Activated CD8-positive, alpha-beta memory T cell treated with anti-CD3 and anti-CD28 coated beads for 36 hours (primary cell): ENCODE data around the gene SUSD2. TPM values are rescaled to one million over a fixed set of nuclear protein-coding genes. Genes with fewer than 3 reads are reported as not detected.

Experiments
- CTCF ChIA-PET: fragments of 350-600 bp; sonication (Branson Sonifier 250); formaldehyde crosslinking; loops from one replicate; lab custom pipeline; 2021; ENCODE audit warnings: antibody characterized with exemption; lab: Charles Lee
- POLR2A ChIA-PET: fragments of 350-600 bp; sonication (Branson Sonifier 250); formaldehyde crosslinking; loops from one replicate; lab custom pipeline; 2021; ENCODE audit warnings: antibody characterized with exemption; lab: Charles Lee
- total RNA-seq, 2 experiments: library from RNA; stranded (reverse); gene quantifications; one replicate each; pipeline ENCODE4 v1.2.3, GENCODE V29; 2021

The SUSD2 gene, protein sequence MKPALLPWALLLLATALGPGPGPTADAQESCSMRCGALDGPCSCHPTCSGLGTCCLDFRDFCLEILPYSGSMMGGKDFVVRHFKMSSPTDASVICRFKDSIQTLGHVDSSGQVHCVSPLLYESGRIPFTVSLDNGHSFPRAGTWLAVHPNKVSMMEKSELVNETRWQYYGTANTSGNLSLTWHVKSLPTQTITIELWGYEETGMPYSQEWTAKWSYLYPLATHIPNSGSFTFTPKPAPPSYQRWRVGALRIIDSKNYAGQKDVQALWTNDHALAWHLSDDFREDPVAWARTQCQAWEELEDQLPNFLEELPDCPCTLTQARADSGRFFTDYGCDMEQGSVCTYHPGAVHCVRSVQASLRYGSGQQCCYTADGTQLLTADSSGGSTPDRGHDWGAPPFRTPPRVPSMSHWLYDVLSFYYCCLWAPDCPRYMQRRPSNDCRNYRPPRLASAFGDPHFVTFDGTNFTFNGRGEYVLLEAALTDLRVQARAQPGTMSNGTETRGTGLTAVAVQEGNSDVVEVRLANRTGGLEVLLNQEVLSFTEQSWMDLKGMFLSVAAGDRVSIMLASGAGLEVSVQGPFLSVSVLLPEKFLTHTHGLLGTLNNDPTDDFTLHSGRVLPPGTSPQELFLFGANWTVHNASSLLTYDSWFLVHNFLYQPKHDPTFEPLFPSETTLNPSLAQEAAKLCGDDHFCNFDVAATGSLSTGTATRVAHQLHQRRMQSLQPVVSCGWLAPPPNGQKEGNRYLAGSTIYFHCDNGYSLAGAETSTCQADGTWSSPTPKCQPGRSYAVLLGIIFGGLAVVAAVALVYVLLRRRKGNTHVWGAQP
- under 1 TPM; 0.42 to 0.53 TPM for total RNA-seq

DNA sequence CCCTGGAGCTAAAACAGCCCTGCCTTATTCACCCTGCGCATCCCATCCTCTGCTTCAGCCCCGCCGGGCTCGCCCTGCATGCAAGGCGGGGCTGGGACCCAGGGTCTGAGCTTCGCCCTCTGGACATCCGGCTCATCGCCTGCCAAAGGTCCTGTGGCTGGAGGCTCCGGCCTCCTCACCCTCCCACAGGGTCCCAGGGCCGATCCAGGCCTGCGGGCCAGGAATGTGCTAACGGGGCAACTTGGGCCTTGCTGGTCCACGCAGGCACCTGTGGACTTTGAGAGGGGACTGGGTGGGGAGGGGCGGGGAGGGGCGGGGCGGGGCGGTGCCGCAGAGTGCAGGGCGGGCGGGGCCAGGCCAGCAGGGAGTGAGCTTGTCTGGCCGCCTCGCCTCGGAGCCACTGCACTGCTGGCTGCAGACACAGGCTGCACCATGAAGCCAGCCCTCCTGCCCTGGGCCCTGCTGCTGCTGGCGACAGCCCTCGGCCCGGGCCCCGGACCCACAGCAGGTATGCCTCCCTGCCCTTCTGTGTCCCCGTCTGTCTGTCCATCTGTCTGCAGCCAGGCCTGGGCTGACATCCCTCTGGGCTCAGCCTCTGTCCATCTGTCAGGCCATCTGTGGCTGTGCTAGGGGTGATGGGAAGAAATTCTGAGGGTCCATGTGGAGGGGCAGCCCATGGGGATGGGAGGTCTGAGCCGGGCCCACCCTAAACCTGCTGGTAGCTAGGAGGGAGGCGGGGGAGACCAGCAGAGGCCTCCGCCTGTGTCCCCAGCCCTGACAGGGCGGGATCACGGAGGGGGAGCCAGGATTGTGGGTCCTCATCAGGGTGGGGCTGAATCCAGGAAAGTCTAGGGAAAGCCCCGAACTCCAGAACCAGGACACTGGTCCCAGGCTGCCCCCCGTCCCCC, at the start of gene SUSD2:
Gene SUSD2 (plus strand): TSS at position 400 of the 908 bp plus-strand sequence. CDS start 33 bp downstream, at position 433.
- ChIA-PET POLR2A (no interaction called here), CTCF (no interaction called here)

DNA sequence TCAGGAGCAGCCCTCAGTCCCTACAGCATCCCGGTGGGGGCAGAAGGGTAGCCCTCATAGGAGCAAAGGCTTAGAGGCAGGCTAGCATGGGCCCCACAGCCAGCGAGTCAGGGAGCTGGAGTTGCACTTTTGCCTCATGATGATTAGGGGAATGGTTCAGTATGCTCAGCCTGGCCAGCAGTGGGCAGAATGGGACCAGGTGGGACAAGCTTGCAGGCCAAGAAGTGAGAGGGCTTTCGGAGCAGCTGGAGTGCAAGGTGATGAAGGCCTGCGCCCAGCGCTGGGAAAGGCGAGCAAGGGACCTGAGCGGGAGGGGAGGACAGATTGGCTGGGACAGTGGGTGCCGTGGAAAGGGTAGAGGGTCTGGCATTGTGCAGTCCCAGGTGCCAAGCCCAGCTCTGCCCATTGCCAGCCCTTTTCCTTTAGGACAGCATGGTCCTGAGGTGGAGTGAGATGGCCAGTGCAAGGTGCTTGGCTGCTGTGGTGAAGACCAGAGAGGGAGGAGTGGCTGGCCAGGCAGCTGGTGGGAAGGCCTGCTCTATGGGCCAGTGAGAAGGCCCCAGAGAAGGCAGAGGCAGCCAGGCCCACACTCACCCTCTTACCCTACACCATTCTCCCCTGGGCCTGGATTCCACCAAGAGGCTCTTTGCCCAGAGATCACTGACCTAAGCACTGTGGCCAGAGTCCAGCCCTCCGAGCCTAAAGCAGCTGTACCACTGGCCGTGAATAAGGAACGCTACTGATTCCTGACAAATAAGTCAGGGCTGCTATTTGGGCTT, 47.9 kb upstream of the SUSD2 start:
- ChIA-PET CTCF (interaction anchor here (1.5 to 4.7 kb wide), 3 partner anchors 22 to 44 kb away, joined by 3 to 28 read pairs (median 5); no protein-coding TSS in a partner anchor), POLR2A (interaction anchor here (1.2 kb wide), 1 partner anchor 138 kb away, joined by 3 read pairs; no protein-coding TSS in a partner anchor)

DNA sequence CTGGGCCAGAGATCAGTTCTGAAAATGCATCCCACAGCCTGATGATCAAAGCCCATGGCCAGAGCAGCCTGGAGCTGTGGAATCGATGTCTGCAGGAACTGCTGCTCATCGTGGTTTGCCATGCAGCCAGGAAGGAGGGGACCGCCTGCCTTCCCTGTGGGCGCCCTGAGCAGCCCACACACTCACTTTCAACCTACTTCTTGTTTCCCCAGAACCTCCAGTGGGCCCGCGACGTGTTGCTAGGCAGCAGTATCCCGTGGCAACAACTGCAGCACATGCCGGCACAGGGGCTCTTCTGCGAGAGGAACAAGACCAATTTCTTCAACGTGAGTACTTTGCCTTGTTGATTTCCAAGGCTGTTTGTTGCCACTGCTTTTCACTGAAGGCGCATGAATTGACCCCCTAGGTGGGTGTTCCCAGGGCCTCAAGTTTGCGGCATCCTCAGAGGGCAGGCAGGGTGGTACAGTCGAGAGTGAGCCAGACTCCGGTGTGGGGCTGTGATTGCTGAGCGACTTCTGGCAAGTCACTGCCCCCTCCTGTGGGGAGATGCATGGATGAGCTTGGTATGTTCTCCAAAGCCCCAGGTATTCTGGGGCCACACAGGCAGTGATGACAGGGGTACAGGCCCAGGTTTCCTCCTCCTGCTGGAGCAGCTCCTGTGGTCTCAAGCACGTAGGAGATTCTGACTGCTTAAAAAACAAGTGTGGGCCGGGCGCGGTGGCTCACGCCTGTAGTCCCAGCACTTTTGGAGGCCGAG, 47.0 kb upstream of the SUSD2 start:
- POLR2A ChIA-PET, result no interaction called here
- CTCF ChIA-PET, result interaction anchor here (1.5 to 4.7 kb wide), 3 partner anchors 21 to 43 kb away, joined by 3 to 28 read pairs (median 5); no protein-coding TSS in a partner anchor

DNA sequence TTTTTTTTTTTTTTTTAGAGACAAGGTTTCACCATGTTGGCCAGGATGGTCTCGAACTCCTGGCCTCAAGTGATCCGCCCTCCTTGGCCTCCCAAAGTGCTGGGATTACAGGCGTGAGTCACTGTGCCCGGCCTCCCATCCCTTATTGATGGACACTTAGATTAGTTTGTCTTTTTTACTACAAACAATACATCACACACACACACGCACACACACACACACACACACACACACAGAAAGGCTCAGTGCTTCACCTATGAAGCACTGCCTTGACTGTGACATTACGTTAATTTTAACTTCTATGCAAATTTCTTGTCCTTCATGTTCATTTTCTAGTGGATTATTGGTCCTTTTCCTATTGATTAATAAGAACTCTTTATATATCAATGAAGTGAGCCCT, 44.8 kb upstream of the SUSD2 start:
- POLR2A ChIA-PET, result interaction anchor here (0.7 kb wide), 1 partner anchor 226 kb away, joined by 6 read pairs; no protein-coding TSS in a partner anchor
- CTCF ChIA-PET, result interaction anchor here (4.7 kb wide), 1 partner anchor 19 kb away, joined by 28 read pairs; no protein-coding TSS in a partner anchor

DNA sequence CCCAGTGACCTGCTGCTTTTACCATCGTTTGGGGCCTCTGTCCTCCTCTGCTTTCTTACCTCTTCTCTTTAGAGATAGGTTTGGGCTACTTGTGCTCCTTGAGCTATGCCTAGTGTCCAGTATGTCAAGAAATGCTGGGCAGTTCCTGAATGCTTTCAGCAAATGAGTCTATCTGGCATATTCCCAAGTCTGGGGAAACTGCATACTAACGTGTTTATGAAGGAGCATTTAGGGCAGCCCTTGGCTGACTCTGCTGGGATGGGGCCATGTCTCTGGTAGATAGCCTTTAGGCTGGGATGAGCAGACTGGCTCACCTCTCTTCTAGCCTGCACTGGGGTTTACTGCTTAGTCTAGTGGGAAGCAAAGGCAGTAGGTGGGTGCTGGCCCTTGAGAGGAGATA, 43.7 kb upstream of the SUSD2 start:
- ChIA-PET POLR2A (interaction anchor here (0.6 kb wide), 1 partner anchor 102 kb away, joined by 3 read pairs; no protein-coding TSS in a partner anchor), CTCF (interaction anchor here (1.1 kb wide), 1 partner anchor 37 kb away, joined by 3 read pairs; no protein-coding TSS in a partner anchor)

DNA sequence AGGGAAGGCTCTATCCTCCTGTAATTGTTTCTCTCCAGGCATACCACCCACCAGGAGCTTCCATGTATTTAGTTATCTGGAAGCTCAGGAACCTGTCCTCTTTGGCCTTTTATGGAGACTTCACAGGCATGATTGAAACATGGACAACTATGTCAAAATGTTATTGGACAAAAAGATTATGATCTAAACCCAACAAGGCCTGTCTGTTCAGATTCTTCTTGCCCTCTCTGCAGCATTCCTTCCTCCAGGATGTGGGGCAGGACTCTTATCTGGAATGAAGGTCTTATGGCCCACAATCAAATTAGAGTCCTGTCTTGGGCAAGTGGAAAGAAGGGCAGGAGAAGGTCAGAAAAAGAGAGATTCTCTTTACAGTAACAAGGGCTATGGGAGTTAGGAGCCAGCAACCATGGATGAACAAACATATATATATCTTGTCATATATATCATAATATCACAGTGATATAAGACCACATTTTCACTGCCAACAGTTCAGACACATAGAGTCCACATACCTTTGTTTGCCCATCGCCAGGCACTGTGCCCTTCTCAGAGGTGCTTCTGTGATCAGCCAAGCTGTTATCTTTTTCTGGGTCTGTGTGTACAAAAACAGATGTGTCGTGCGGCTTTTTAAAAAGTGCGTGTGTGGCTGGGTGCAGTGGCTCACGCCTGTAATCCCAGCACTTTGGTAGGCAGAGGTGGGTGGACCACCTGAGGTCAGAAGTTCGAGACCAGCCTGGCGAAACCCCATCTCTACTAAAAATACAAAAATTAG, 42.5 kb upstream of the SUSD2 start:
- ChIA-PET CTCF (no interaction called here), POLR2A (no interaction called here)

DNA sequence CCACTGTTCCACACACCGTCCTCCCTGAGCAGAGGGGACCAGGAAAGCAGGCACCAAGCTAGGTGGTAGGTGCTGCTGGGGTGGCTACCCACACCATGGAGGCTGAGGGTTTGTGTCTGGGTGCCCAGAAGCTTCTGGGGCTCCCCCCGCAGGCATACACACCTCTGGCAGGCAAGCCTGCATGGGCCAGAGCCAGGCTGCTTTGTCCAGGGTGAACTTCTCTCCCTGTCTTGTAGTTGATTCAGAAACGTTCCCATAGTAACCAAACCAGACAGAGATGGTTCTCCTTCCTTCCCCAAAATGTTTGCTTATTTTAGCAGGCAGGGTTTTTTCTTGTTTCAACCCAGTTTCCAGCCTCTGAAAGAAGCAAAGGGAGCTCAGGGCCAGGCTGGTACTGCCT, 40.9 kb upstream of the SUSD2 start:
- ChIA-PET POLR2A (no interaction called here), CTCF (no interaction called here)

DNA sequence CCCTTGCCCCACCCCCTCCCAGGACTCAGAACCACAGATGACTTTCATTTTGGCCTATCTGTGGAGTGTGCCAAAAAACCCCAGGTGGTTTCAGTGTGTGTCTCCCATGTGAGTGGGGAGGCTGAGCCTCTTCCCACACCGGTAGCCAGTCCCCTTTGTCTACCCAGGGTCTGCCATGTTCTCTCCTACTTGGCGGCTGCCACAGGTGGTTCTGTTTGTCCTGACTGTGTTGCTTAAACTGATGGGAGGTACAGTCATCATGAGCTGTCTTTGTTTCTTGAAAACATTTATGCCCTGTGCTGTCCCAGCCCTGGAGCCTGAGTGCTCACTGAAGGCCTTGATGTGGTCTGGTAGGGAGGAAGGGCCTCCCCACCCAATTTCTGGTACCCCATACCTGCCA, 39.7 kb upstream of the SUSD2 start:
- ChIA-PET CTCF (interaction anchor here (1.7 kb wide), 1 partner anchor 34 kb away, joined by 4 read pairs; no protein-coding TSS in a partner anchor), POLR2A (no interaction called here)

DNA sequence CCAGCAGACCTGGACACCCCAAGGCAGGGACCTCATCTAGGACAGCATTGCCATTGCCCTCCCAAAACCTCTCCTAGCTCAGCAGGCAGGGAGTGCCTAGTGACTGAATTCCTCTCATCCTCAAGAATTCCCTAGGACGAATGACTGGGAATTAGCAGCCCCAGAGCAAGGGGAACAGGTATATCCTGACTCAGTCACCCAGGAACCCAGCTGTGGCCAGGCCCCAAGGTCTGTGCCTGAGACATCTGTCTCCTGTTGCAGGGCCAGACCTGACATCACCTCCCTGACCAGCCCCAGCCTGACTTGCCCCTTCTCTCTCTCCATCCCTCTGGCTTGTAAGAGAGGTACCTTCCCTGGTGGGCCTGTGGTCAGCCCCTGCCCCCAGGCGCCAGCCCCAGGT, 39.0 kb upstream of the SUSD2 start:
- ChIA-PET POLR2A (no interaction called here), CTCF (interaction anchor here (1.4 to 1.7 kb wide), 2 partner anchors 14 to 33 kb away, joined by 3 to 4 read pairs; no protein-coding TSS in a partner anchor)

DNA sequence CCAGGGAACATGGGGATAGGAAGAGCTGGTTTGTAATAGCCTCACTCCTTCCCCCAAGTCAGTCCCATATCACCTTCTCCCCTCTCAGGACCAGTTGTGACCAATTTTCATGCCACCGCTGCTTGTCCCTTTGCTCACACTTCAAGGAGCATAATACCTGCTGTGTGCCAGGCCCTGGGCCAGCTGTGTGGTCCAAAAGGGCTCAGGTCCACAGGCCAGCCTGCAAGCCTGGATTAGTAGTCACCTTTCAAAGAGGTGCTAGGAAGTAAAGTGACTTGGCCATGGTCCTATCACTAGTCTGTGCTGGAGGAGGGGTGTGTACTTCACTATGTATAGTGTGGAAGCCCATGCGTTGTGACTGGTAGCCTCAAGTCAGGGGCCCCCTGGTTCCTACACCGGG, 38.5 kb upstream of the SUSD2 start:
- POLR2A ChIA-PET, result no interaction called here
- CTCF ChIA-PET, result interaction anchor here (1.4 to 1.7 kb wide), 3 partner anchors 12 to 32 kb away, joined by 3 to 4 read pairs (median 3); no protein-coding TSS in a partner anchor

DNA sequence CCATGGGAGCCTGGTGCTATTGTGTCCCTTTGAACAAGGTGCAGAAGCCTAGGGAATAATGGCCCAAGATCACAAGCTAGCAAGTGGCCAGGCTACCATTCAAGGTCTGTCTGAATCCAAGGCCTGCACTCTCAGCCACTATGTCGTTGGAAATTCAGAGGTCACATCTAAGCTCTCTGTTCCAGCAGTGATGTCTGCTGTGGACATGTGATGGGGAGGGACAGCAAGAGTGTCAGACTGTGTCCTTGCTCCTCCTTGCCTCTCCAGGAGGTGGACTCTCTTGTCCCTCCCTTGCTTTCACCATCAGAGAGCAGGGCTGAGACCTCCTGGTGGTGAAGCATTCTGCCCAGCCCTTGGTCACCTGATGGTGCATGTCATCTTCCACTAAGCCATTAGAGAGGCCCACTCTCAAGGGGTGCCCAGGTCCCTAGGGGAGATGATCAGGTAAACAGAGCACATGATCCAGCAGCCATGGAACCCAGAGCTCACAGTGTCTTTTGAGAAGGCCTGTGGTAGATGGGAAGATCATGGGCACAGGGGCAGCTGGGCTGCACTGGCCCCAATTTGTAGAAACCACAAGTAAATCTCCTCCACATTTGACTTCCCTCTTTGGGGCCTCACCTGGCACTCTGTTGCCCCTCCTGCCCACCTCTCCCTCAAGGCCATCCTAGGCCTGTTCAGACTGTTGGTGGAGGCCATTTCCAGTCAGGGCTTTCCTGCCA, 37.1 kb upstream of the SUSD2 start:
- CTCF ChIA-PET, result interaction anchor here (1.4 kb wide), 1 partner anchor 13 kb away, joined by 3 read pairs; no protein-coding TSS in a partner anchor
- POLR2A ChIA-PET, result no interaction called here

DNA sequence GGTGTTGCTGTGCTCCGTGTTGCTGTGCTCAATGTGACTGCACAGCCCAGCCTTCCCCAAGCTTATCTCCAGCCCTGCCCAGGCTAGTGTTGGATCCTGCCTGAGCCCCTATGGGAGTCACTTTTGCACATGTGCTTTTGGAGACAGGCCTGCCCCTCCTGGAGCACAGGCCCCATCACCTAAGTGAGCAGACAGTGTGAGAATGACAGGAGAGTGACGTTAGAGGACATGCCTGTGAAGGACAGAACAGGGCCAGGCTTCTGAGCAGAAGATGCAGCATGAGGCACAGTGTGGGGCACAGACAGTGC, 36.6 kb upstream of the SUSD2 start:
- POLR2A ChIA-PET, result no interaction called here
- CTCF ChIA-PET, result no interaction called here

DNA sequence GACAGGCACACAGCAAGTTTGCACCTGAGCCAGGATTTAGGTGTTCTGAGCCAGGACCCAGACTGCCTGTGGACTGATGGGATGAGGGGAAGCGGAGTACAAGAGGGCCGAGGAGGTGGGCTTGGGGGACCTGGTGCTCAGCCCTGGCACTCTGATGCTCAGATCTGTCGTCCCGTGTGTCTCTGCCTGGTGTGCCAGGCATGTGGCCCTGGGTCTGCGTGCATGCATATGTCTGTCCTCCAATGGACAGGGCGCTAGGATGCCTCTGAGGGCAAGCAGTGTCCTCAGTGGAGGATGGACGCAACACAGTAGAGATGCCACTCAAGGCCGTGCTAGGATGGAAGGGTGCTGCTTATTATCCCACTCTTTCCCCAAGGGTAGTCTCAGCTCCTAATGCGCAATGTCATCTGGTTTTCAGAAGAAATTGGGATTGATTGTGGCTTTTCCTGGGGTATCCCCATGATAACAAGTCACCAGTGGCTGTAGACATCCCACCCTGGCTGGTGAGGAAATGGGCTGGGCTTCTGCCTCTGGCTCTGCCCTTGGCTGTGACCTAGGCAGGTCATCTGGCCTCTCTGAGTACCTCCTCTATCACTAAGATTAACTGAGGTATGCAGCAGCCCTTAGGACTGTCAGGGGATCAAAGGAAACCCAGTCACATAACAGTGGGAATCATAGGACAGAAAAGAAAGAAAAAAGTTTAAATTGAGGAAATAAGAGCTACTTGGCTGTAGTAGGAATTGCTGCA, 35.7 kb upstream of the SUSD2 start:
- POLR2A ChIA-PET, result interaction anchor here (0.9 kb wide), 1 partner anchor 11 kb away, joined by 3 read pairs; no protein-coding TSS in a partner anchor
- CTCF ChIA-PET, result interaction anchor here (1.1 kb wide), 1 partner anchor 86 kb away, joined by 3 read pairs; no protein-coding TSS in a partner anchor

DNA sequence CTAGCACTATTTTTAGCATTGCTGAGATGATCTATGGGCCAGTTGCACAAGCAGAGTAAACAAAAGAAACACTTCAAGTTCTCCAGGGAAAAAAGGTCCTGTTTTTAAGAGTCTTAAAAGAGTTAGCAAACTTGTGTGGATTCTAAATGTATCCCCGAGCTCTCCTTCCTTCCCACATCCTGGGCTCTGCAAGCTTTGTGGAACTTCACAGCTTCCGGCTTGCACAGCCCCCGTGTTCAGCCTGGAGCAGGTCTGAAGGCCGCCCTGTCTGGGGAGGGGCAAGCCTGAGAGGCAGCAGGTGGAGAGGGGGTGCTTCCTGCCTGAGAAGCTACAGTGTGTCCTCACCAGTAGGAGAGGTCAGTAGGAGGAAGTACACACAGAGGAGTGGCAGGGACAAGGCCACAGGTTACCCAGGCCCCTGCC, 35.1 kb upstream of the SUSD2 start:
- CTCF ChIA-PET, result interaction anchor here (1.1 to 1.2 kb wide), 2 partner anchors 10 to 85 kb away, joined by 3 to 4 read pairs; no protein-coding TSS in a partner anchor

More for the DNA sequence above, 35.1 kb upstream of the SUSD2 start:
- POLR2A ChIA-PET, result interaction anchor here (0.9 kb wide), 1 partner anchor 11 kb away, joined by 3 read pairs; no protein-coding TSS in a partner anchor
